Stimulated activated CD4-positive, alpha-beta T cell treated with anti-CD3 and anti-CD28 coated beads, Interleukin-15, amount 100 ng/mL, for 48 hours (primary cell): ENCODE measurements around the gene RUNX2.
"Not testable (repeated sequence)": the region's sequence is repeated elsewhere in the genome, so short reads cannot be mapped to it uniquely, and the experiment has no call there.

Experiments
- DNase-seq, 2 donors: peaks; one replicate each; pipeline ENCODE4 v3.0.0-alpha.2; 2020; ENCODE audit warnings: low read depth in 2 of 2

Gene RUNX2

DNA sequence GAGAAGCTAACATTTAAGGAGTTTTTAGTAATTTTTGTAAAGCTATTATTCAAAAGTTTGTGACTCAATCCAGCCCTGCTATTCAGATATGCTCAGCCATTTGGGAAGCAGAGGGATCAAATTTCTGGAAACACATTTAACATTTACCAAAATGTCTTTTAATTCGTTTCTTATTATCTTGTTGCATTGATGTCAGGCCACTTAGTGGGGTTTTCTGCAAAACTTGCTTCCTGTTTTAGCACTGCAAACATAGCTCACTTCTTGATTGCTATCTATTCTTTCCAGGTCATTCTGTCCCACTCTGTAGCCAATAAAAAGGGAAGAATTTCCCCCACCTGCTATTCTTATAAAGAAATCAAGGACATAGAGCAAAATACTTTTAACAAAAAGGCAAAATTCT, 226.5 kb downstream of the RUNX2 start:
- DNase-seq: no peak

DNA sequence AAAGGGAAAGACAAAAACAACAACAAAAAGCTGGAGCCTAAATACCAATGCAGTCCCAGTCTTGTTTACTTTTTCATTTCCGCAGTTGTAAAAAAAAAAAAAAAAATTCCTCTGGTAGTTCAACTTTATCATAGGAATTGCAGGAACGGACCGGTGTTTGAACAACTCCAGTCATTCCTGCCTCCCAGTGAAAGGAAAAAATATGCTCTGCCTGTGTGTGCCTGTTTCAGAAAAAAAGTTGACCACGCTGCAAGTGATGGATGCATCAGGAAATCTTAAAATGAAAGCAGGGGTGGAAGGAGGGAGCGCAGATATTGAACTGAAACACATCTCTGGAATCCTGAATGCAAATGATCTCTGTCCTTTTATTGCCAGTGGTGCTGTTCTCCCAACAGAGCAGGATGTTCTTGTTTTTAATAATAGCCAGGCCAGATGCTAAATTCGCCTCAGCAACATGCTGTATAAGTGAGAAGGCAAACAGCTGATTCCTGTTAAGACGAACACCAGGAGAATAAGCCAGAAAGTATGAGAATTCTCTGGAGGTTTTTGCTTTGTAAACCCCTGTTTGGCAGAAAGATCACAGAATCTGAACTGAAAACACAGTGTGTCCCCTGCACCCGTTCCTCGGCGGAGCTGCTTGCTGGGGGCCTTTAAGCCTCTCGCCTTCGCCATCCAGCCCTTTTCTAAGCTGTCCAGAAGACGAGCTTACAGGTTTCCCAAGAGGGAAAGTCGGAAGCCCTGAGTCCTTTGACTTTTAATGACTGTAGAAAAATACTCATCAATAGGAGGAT, 228.0 kb downstream of the RUNX2 start:
- DNase-seq: no peak

DNA sequence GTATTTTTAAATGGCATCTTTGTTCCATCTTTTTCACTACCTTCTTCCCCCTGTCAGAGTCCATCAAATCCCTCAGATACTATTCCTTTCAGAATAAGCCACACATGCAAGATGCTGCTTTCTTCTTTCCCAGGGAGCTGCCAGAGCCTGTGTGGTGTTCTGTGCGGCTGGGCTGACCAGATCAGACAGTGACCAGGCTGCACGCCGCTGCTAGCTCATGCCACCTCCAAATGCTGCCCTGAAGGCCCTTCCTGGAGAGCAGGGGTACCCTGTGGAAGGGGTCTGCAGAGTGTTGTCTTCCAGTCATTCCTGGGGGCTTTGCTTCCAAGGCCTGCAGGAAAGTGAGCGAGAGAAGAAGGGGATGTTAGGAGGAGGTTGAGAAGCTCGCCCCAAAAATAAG, 228.7 kb downstream of the RUNX2 start:
- no peak for DNase-seq

DNA sequence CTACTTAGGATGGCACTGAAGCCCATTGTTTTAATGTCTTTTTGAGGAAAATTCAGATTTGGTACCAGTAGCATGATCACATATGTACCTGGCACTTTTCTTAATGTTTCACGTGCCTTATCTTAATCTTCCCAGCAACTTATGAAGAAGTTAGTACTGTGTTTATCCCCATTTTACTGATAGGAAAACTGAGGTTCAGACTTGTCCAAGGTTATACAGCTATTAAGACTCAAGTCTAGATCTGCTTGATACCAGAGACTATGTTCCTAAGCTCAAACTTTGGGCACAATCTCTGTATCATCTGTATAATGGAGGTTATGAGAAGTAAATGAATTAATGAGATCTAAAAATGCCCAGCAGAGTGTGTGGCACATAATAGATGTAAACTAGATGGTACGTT, 229.3 kb downstream of the RUNX2 start:
- no peak for DNase-seq

DNA sequence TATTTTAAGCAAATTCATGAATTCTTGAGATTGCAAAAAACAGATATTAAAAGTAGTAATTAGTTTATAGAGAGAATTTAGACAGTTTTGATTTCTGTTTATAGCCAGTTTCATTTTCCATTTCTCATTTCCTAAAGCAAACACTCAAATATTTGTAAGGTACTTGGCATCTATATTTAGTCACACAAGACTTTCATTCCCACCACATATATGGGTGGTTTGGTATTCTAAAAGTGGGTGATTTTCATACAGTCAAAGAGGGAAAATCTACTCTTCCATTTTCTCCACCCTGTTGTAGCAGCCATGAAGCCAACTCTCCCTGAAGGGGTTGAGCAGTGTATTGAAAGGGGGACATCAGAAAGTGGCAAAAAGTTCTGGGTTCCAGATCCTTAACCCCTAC, 230.7 kb downstream of the RUNX2 start:
- DNase-seq: no peak

DNA sequence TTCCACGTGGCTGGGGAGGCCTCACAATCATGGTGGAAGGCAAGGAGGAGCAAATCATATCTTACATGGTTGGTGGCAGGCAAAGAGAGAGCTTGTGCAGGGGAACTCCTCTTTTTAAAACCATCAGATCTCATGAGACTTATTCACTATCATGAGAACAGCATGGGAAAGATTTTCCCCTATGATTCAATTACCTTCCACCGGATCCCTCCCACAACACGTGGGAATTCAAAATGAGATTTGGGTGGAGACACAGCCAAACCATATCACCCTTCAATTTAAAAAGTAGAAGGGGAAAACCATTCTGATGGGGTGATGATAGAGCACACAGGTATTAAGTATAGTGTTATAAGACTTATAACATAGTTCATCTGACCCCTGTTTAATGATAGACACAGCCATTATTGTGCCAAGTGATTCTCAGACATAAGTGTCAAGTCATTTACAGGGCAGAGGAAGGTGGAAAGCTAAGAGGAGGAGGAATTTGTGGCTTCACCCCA, 232.2 kb downstream of the RUNX2 start:
- not testable (repeated sequence) for DNase-seq

DNA sequence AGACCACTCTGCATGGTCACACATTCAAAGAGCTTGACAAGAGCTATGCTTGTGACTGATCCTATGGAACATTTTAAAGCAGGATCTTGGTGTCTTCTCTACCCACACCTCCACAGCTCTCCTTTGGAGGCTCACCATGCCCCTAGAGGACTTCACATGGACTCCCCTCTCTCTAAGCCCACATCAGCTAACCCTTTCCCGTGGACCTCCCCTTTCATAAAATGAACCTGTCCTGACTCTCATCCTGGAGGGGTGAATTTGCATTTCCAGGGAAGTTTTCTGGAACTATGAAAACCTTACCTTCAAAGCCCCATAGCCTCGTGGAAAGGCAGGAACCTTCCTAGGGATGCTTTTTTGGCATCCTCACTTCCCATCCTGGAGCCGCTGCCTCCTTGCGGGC, 234.0 kb downstream of the RUNX2 start:
- no peak for DNase-seq

DNA sequence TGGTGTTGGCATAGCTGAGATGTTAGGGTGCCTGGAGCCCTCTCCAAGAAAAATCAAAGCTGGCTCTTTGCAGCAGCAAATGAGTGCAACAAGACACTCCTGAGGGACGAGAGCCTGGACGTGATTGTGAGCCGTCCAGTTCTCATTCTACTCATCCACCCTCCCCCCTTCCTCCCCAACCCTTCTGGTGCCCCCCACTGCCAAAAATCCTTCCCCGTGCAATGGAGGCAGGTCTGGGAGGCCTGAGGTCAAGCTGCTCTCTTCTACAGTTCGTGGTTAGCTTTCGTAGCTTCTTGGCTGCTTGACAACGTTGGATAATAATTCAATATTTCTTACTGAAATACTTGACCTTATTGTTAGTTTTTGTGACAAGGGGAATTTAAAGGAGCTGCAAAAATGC, 234.9 kb downstream of the RUNX2 start:
- no peak for DNase-seq

DNA sequence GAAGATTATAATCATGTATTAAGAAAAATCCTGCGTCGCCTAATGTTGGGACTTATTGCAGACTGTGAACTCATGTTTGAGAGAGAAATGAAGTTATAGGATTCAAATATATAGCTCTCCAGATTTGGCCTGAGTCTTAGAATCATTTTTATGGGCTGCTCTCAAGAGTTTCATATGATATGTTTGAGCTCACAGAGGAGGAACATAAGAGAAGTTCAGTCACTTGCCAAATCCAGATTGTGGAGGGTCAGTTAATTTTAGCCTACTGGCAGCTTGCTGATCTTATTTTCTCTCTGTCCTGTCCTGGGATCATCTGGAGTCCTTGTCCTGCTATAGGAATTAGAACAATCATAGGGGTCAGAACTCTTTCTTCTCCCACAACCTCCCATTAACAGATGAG, 235.7 kb downstream of the RUNX2 start:
- no peak for DNase-seq

DNA sequence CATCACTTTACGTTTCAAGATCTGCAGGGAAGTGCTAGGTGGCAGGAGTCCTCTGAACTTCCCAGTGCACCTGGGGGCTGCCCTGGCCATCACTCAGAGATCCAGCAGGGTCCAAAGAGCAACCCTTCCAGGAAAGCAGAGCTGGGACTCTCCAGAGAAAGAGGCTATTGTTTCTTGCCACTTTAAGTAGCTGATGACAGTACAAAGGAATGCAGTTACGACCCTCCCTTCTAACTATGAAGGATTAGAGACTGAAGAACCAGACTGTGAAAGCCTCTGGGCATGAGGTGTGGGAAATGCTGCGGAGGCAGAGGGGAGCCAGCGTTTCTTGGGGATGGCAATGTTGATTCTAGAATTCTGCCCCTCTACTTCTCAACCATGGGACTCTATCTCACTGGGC, 238.8 kb downstream of the RUNX2 start:
- no peak for DNase-seq

DNA sequence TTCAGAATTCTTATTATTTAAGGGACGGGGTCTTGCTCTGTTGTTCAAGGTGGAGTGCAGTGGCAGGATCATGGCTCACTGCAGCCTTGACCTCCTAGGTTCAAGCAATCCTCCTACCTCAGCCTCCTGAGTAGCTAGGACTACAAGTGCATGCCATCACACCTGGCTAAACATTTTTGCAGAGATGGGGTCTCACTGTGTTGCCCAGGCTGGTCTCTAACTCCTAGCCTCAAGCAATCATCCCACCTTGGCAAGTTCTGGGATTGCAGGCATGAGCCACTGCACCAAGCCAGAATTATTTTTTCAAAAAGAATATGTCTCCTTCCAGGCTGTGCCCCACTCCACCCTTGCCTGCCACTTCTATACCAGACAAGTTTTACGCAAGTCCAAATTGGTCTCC, 239.7 kb downstream of the RUNX2 start:
- DNase-seq: no peak

DNA sequence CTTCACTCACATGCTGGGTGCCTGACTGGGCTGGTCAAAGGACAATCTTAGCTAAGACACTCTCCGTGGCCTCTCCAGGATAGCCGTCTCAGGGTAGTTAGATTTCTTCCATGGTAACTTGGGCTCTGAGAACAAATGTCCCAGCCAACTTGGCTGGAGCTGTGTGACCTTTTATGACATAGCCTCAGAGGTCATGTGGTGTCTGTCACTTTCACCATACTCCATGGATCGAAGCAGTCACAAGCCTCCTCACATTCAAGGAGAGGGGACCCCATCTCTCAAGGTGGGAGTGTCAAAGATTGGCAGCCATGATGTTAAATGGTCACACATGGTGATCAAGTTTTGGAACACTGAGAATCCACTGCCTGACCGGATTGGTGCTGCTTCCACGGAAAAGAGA, 240.5 kb downstream of the RUNX2 start:
- no peak for DNase-seq

DNA sequence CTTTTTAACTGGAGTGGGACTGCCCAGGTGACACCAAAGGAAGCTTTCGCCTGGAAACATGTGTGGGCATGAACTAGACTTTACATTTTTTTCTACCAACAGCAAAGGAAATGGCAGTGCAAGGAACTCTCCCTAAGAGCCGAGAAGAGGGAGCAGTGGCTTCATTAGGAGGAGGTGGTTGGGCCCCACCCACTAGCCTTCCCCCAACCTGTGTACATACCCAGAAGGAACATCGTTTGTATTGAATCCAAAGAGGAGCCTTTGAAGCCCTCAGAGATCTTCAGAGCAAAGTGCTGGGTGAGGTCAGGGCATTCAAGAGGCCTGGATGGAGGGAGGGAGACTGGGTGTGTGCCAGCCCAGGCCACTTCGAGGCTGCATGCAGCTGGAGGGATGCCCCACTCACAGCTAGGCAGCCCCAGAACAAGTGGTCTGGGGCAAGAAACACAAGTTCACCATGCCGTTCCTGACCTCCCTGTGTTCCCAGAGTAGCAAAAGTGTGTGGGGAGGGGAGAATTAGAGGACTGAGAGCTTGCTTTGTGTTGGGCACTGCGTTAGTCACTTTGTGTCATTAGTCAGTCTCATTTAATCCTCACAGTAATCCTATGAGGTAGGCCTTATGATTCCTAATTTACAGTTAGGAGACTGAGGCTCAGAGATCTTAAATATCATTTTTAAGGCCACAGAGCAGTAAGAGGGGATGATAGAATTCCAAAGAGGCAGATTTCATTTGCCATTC, 241.2 kb downstream of the RUNX2 start:
- no peak for DNase-seq

DNA sequence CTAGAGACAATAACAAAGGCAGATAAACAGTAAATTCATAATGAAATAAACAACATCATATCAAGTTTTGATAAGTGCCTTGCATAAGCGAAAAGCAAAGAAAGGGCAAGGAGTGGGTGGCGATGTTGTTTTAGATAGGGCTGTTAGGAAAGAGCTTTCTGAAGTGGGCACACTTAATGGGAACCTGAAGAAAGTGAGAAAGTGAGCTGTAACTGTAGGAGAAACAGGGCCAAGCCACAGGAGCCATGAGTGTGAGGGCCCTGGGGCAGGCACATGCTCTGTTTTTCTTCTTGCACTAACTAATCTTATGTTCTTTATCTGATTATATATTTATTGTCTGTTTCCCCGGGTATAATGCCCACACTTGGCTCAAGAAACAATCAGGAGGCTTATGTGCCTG, 243.0 kb downstream of the RUNX2 start:
- no peak for DNase-seq

DNA sequence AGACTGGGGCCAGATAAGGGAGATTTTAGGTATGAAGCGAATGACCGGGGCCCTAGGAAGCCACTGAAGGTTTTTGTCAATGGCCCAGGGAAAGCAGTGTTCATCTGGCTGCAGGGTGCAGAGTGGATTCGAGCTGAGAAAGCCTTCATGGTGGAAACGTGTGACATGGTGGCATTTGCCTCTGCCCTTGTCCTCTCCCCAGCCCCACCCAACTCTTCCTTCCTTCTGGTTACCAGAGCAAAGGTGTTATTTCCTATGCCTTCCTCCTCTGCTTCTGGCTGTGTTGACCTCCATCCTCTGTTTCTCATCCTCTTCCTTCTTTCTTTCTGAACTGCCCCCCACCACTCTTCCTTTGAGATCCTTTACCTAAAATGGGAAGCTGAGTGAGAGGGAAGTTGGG, 244.7 kb downstream of the RUNX2 start:
- DNase-seq: no peak

DNA sequence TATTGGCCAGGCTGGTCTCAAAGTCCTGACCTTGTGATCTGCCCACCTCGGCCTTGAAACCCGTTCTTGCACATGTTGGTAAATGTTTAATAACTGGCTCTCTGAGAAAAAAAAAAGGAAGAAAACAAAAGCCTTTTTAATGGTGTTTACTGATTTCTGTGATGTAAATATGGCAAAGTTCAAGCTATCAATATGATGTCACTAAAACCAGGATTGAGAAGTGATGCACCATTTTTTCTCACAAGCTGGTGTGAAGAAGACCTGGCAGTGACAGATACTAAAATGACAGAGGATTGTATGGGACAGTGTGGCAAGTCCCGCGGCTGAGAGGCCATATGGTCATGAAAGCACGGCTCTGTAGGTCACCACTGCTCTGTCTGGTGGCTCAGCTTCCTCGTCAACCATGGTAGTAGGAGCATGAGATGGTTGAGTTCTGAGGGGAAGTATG, 245.9 kb downstream of the RUNX2 start:
- DNase-seq: no peak

DNA sequence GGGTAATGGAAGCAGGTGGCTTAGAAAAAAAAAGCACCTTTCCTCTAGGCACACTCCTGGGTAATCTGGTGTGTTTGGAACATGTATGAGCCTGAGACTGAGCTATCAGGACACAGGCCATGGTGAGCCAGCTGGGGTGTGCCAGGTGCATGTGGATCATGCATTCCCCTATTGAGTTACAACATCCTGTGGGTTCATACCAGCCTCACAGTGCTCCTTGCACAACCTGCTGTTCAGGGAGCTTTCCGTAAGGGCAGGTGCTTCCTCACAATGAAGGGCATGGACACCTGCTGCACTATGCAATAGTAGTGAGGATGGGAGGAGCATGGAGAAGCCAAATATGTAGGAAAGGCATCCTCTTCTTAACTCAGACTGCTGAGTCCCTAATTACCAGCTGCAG, 246.8 kb downstream of the RUNX2 start:
- no peak for DNase-seq

DNA sequence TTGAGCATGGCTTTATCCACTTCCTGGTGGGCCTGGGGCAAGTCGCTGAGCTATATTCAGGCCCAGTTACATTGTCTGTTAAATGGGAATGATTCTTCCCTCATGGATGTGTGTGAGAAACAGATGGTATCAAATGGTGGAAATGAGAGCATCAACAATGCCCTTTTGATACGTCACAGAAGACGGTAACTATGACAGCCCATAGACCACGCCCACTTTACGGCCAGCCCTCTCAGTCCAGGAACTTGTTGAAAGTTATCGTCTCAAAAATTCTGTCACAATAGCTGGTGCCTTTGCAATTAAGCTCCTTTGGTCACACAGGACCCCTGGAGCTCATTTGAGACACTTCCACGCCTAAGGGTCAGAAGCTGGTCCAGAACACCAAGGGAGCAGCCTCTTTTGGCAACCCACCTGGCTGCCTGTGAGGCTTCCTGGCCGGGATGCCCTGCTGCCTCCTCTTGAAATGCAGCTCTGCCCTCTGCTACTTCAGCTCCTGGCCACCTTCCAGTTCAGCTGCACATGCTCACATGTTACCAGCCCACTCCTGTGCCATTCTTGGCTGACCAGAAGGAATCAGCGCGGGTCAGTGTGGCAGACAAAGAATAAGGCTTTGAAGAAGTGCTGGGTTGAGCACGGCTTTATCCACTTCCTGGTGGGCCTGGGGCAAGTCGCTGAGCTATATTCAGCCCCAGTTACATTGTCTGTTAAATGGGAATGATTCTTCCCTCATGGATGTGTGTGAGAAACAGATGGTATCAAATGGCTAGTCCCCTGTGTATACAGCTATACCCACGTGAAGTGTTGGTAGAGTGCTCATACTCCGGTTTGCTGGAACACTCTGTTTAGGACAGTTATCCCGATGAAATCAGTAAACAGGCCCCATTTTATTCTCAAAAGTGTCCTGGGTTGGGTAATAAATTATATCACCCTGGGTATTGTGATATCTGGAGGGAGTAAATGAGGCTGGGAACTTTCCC, 248.8 kb downstream of the RUNX2 start:
- no peak for DNase-seq

DNA sequence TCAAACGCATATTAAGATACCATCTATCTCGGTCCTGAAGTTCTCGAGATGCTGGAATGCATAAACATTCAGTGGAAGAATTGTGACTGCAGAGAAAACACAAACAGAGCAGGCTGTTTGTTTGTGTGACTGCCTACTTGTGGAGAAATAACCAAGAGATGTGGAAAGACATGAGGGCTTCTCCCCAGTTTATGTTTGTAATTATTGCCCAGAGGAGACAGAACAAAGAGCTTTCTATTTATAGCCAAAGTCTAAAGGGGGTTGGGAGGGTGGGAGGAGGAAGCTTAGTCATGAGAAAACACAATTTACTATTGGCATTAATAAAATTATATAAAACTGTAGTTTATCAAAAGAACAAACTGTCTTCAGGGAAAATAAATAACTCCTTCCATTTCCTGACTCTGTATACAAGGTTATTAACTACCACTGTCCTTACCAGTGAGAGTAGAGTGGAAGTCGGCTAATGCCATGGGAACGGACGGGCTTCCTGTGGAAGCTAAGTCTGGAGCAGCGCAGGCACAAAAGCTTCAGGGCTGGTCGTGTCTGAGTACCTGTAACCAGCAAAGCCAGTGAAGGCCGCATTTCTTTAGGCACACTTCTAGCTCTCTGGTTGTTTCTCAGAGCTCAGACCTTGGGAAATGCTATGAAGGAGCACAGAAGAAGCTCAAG, 249.8 kb downstream of the RUNX2 start:
- no peak for DNase-seq

DNA sequence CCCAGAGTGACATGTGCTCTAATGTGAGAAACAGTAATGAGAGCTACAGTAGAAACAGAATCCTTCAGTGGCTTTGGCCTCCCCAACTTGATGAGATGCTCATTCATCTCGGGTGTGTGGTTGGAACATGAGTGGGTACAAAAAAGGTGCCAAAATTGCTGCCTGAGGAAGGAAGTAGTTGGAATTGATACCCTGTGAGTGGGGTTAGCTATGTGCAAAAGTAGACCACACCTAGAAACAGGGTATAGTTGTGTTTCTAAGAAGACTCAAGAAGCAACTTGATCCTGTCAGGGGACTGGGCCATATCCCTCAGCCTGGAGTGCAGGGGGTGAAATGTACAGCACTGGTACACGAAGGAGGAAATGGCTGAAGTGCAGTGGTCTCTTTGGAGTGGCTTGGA, 256.0 kb downstream of the RUNX2 start:
- no peak for DNase-seq
